NCI-H2029 (cell line): Measurements from ENCODE around the gene REXO5.

ENCODE experiments used
- DNase-seq: peaks from one replicate; lab custom pipeline; 2025; lab: John Stamatoyannopoulos, UW

Gene REXO5

DNA sequence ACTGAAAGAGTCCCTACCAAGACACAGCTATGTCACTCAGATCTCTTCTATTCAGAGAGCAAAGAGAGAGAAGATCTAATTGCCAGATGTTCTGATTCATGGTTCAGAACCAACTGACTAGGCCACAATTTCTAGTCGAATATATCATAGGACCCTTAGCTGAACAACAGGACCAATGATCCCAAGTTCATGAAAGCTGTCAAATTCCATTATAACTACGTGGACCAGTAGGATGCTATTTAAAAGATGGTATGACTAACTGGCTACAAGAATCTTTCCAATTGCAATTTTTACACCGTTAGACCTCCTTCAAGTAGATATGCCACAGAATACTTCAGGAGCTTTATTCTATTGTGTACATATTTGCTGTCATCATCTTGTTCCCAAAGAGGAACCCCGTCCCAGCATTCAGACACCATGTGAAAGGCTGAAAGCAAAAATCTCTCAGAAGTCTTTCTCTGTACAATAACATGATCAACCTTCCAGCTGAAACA is 67.8 kb downstream of the REXO5 start:
- DNase-seq, result no peak

- DNase-seq, result no peak
Observed at GRCh38 chr16:20875355-20875650, 69.0 kb downstream of the REXO5 start.

GRCh38 chr16:20878682-20879147 is 72.4 kb downstream of the REXO5 start:
- DNase-seq, result no peak

DNA sequence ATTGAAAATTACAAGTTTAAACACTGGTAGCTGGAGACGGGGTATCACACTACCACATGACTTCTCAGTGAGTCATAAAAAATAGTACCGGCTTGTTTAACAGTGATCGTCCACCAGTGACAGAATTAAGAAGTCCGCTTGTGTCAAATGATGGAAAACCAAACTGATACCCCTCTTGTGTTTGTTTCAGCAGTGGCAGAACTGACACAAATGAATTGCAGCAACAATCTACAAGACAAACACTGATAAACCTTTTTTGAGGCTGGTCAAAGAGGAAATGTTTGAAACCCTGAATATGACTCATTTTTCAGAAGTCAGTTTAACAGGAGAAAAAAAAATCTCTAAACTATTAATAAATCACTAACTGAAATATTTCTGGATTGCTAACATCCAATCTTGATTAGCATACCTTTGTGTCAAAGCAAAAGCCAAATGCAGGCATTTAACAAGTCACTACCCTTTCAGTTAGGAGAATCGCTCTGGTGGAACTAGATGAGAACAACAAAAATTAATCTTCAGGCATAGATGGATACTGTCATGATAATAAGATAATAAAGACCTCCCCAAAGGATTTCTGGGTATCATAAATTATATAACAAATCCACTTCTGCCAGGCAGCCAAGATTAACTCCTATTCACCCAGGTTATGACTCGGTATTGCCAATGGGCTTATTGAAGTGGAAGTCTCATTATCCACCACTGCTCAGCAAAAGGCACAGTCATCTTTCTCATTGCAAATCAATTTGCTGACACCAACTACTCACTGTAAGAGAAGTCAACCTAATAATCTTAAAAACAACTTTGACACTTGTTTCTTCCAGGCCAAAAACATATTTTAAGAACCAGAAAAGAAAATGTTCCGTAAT is 73.1 kb downstream of the REXO5 start:
- no peak for DNase-seq

- DNase-seq, result no peak
Observed at GRCh38 chr16:20880867-20881502, 74.7 kb downstream of the REXO5 start.

GRCh38 chr16:20881503-20881878 is 75.2 kb downstream of the REXO5 start:
- no peak for DNase-seq

DNA sequence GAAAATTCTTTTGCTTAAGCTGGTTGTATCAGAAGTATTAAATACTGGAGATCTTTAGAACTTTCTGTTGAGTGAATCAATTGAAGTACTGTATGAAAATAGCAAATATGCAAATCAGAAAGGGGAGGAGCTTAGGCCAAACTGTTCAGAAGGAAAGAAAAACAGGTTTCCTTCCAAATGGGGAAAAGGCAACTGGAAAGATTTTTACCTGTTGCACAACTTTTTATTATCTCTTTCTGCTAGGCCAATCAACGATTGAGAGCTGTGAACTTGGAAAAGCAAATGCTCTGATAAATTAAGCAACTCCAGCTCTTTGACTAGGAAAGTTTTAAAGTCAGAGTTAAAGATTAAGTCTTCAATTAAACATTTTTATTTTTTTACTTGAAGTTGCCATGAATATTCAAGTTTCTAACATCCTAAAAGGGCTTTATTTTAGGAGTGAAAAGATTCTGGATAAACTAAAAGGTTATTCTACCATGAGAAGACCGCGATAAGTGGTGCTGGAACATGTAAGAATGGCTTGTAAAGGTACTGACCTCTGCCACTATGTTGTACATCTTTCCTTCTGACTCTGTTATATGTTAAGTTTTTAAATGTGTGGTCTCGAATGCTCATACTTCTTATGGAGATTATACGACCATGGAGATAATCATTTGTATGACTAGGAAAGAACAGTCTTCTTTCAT is 77.4 kb downstream of the REXO5 start:
- no peak for DNase-seq

GRCh38 chr16:20884240-20884556 is 77.9 kb downstream of the REXO5 start:
- DNase-seq, result no peak

- DNase-seq, result no peak
Observed at GRCh38 chr16:20886320-20886719, 80.0 kb downstream of the REXO5 start.

DNA sequence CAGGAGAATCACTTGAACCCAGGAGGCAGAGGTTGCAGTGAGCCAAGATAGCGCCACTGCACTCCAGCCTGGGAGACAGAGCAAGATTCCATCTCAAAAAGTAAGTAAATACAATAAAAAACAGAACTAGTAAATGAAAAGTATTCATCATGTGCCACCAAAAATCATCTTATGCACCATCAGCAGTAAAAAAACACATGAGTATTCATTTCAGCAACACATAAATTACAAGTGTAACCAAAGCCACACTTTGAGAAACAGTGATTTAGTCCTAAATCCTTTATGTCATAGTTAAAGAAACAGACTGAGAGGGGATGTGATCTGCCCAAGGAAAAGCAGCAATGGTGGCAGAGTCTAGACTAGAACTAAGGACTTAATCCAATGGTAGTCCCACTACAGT is 80.9 kb downstream of the REXO5 start:
- DNase-seq, result no peak

GRCh38 chr16:20889625-20890275 is 83.4 kb downstream of the REXO5 start:
- no peak for DNase-seq

DNA sequence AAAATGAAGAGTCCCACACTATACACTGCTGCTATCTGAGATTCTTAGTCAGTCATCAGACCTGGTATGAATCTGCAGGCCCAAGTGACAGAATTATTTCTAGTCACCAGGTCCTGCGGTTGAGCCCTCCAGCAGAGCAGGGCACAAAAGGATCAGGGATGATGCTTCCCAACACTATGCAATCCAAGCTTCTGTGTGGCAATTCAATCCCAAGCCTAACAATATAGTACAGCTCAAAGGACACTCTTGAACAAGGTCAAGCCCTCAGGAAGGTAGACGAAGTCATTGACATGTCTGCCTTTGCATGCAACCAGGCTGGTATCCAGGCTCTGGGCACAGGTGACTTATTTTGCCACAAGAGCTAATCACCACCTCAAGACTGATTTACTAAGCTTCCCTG is 88.1 kb downstream of the REXO5 start:
- no peak for DNase-seq

- no peak for DNase-seq
Observed at GRCh38 chr16:20897253-20897897, 91.0 kb downstream of the REXO5 start.

DNA sequence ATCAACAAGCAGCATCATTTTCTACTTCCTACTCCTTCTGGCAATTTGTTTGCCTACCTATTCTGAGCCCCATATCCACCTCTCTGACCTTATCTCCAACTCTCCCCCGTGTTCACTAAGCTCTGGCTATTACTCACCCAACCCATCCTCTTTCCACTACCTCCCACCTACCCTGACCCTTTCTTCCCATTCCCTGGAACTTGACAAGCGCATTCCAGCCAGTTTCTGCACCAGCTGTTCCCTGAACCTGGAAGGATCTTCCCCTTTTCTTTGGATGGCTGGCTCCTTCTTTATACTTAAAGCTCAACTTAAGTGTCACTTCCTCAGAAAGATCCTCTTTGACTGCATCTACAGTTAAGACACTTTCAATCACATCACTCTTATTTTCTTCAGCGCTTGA is 91.6 kb downstream of the REXO5 start:
- no peak for DNase-seq

- DNase-seq, result no peak
Observed at GRCh38 chr16:20899071-20899470, 92.7 kb downstream of the REXO5 start.
